GM12878 (cell line): ENCODE measurements around the gene MAD1L1. TPM values are rescaled to one million over a fixed set of nuclear protein-coding genes. Genes with fewer than 3 reads are reported as not detected.

Experiments used
- ATAC-seq: fragments of 200-7000 bp; cut with Tn5 transposase; 3 replicates; pipeline ENCODE4 v1.9.1; 2020; ENCODE audit warnings: mild to moderate bottlenecking, moderate library complexity
- BruUV-seq: library from RNA; stranded (reverse); fragments of 400-500 nt; replicated peaks from 2 replicates; lab custom pipeline; 2021; lab: Mats Ljungman, UMichigan
- CTCF ChIA-PET: fragments of 300-600 bp; sonication (Branson Sonifier 250); formaldehyde crosslinking; extraction: SDS; loops from one replicate; lab custom pipeline; 2021; ENCODE audit warnings: inconsistent platforms; lab: Yijun Ruan, JAX
- POLR2A ChIA-PET: fragments of 350-600 bp; formaldehyde crosslinking; extraction: SDS; loops from one replicate; lab custom pipeline; 2021; ENCODE audit warnings: inconsistent platforms; lab: Charles Lee
- RAD21 ChIA-PET: fragments of 300-600 bp; sonication (Branson Sonifier 250); formaldehyde crosslinking; loops from one replicate; lab custom pipeline; 2023; ENCODE audit warnings: antibody characterized with exemption; ENCODE audit not compliant: unreplicated experiment; lab: Charles Lee
- SMC1A ChIA-PET: fragments of 300-600 bp; sonication (Branson Sonifier 250); formaldehyde crosslinking; loops from one replicate; lab custom pipeline; 2023; ENCODE audit not compliant: unreplicated experiment, uncharacterized antibody; lab: Charles Lee
- DNase-seq: peaks from one replicate; pipeline ENCODE4 v3.0.0-alpha.2; 2011; ENCODE audit warnings: low read depth, low spot score
- FAIRE-seq: peaks from 3 replicates; lab custom pipeline; 2011; peaks lifted over from hg19 to GRCh38; lab: Jason Lieb, UNC
- H2AFZ ChIP-seq: 2 replicates; pipeline ENCODE4 v1.6.0; 2011; ENCODE audit warnings: low read depth, low read length, control low read depth; ENCODE audit not compliant: control insufficient read depth
- H3K27ac ChIP-seq: 2 replicates; pipeline ENCODE4 v1.5.1; 2011; ENCODE audit warnings: control low read depth; ENCODE audit not compliant: control insufficient read depth, insufficient read depth
- H3K27me3 ChIP-seq, 2 experiments: replicated peaks in 1 of 2; 2 replicates each; pipeline versions ENCODE4 v1.6.0 to v1.6.1; 2011; ENCODE audit warnings: low read length in 1 of 2; ENCODE audit not compliant: control insufficient read depth in 2 of 2, insufficient read depth in 2 of 2
- H3K36me3 ChIP-seq, 2 experiments: 2 replicates each; pipeline ENCODE4 v1.5.1; 2011; ENCODE audit warnings: low read length in 1 of 2; ENCODE audit not compliant: control insufficient read depth in 2 of 2, insufficient read depth in 2 of 2
- H3K4me1 ChIP-seq: 2 replicates; pipeline ENCODE4 v1.6.1; 2011; ENCODE audit warnings: mild to moderate bottlenecking, low read length, moderate library complexity, mixed read lengths; ENCODE audit not compliant: control insufficient read depth, insufficient read depth
- H3K4me2 ChIP-seq: 2 replicates; pipeline ENCODE4 v1.6.0; 2011; ENCODE audit warnings: control low read depth; ENCODE audit not compliant: control insufficient read depth, insufficient read depth
- H3K4me3 ChIP-seq: fragments of 200-600 bp; sonication (generic); 2 replicates; pipeline ENCODE4 v1.5.1; 2016
- H3K79me2 ChIP-seq: 2 replicates; pipeline ENCODE4 v1.6.0; 2011; ENCODE audit warnings: low read length; ENCODE audit not compliant: control insufficient read depth, insufficient read depth
- H3K9ac ChIP-seq: 2 replicates; pipeline ENCODE4 v1.8.0; 2011; ENCODE audit warnings: low read length, control low read depth, mixed read lengths; ENCODE audit not compliant: control insufficient read depth, insufficient read depth
- H3K9me3 ChIP-seq: replicated peaks from 3 replicates; pipeline ENCODE4 v1.5.1; 2011; ENCODE audit warnings: mild to moderate bottlenecking, low read length; ENCODE audit not compliant: control insufficient read depth, insufficient read depth
- H4K20me1 ChIP-seq: 2 replicates; pipeline ENCODE4 v1.6.0; 2011; ENCODE audit not compliant: control insufficient read depth, insufficient read depth
- BCL11A ChIP-seq: IDR thresholded peaks from 2 replicates; pipeline ENCODE4 v1.6.1; 2011; ENCODE audit warnings: low read depth, low read length
- EZH2 ChIP-seq: IDR thresholded peaks from 2 replicates; pipeline ENCODE4 v1.6.1; 2012; ENCODE audit warnings: low read depth, mild to moderate bottlenecking, control low read depth, inconsistent platforms, low read length, borderline replicate concordance; ENCODE audit not compliant: control insufficient read depth
- GABPA ChIP-seq: IDR thresholded peaks from 2 replicates; pipeline ENCODE4 v1.6.1; 2014; ENCODE audit warnings: antibody characterized with exemption, low read depth, mild to moderate bottlenecking, inconsistent platforms
- HDAC2 ChIP-seq: fragments of 200-600 bp; sonication (generic); IDR thresholded peaks from 2 replicates; pipeline ENCODE4 v1.6.1; 2017
- HDAC6 ChIP-seq: fragments of 200-600 bp; sonication (generic); IDR thresholded peaks from one replicate; pipeline ENCODE4 v1.8.0; 2017; ENCODE audit warnings: antibody characterized with exemption; ENCODE audit not compliant: unreplicated experiment
- KLF5 ChIP-seq: fragments of 450-650 bp; IDR thresholded peaks from 2 replicates; pipeline ENCODE4 v1.6.1; 2014; ENCODE audit warnings: mild to moderate bottlenecking; ENCODE audit not compliant: partially characterized antibody
- NFXL1 ChIP-seq: fragments of 450-650 bp; IDR thresholded peaks from 2 replicates; pipeline ENCODE4 v1.6.1; 2017; ENCODE audit warnings: antibody characterized with exemption, mild to moderate bottlenecking, borderline replicate concordance
- POLR2AphosphoS2 ChIP-seq: IDR thresholded peaks from 2 replicates; pipeline ENCODE4 v1.6.1; 2011; ENCODE audit warnings: low read depth, mild to moderate bottlenecking, low read length, improper control_type of control experiment, moderate library complexity
- SRF ChIP-seq, 2 experiments: IDR thresholded peaks; 2 replicates each; pipeline ENCODE4 v1.6.1; 2011; ENCODE audit warnings: low read depth in 2 of 2, low read length in 2 of 2, mild to moderate bottlenecking in 1 of 2, moderate library complexity in 1 of 2
- TBL1XR1 ChIP-seq: IDR thresholded peaks from 2 replicates; pipeline ENCODE4 v1.6.1; 2012; ENCODE audit warnings: low read depth, low read length, improper control_type of control experiment
- TCF12 ChIP-seq: IDR thresholded peaks from 2 replicates; pipeline ENCODE4 v1.6.1; 2011; ENCODE audit warnings: low read depth, mild to moderate bottlenecking, low read length
- TCF3 ChIP-seq: IDR thresholded peaks from 2 replicates; pipeline ENCODE4 v1.6.1; 2012; ENCODE audit warnings: low read depth, mild to moderate bottlenecking, low read length, borderline replicate concordance; ENCODE audit not compliant: insufficient read depth
- WGBS: methylation state at CpG from one replicate; pipeline ENCODE4 v1.1.6; 2016; ENCODE audit warnings: low lambda C conversion rate; ENCODE audit not compliant: insufficient replicate concordance, insufficient coverage; ENCODE audit errors: missing lambda C conversion rate; 5-methylcytosine and 5-hydroxymethylcytosine counted together
- in situ Hi-C: fragments of 300-500 bp; cut with MboI; formaldehyde crosslinking; loops from 9 replicates; pipeline ENCODE4 v1.14.3; 2018; ENCODE audit warnings: mixed read lengths
- intact Hi-C: fragments of 100-400 bp; cut with micrococcal nuclease; formaldehyde crosslinking; loops from one replicate; pipeline ENCODE4 v1.14.2; 2022; ENCODE audit not compliant: unreplicated experiment
- polyA plus RNA-seq, 11 experiments: library from polyadenylated mRNA; depleted of rRNA in 4 of 11; unstranded in 6 of 11; stranded (reverse) in 5 of 11; fragments of >200 nt; fragmentation: Nextera tagmentation in 4 of 11; fragmentation: Illumina TruSeq in 1 of 11; extraction: Ambion mirVana in 4 of 11; extraction: Trizol in 1 of 11; gene quantifications; 1 replicate in 1 of 11; 2 replicates in 10 of 11; pipeline versions ENCODE4 v1.2.1 to v1.2.3, GENCODE V29; 2011 to 2016; ENCODE audit warnings: inconsistent platforms in 2 of 11, missing spikeins in 2 of 11, low read depth in 1 of 11
- total RNA-seq, 4 experiments: library from RNA; depleted of rRNA in 3 of 4; stranded (reverse); fragments of >200 nt in 3 of 4; fragmentation: Illumina TruSeq in 1 of 4; extraction: Trizol in 1 of 4; gene quantifications; 2 replicates each; pipeline versions ENCODE4 v1.2.1 to v1.2.3, GENCODE V29; 2013 to 2021
- TF ChIP-seq, protein P1 (sequence below): fragments of 450-650 bp; IDR thresholded peaks from 2 replicates; pipeline ENCODE4 v1.6.1; 2016; ENCODE audit warnings: mild to moderate bottlenecking, moderate library complexity, borderline replicate concordance
- TF ChIP-seq, protein P2 (sequence below): IDR thresholded peaks from 2 replicates; pipeline ENCODE4 v1.6.1; 2012; ENCODE audit warnings: low read length, inconsistent platforms
- TF ChIP-seq, protein P3 (sequence below): fragments of 450-650 bp; IDR thresholded peaks from 2 replicates; pipeline ENCODE4 v1.6.1; 2018; ENCODE audit warnings: borderline replicate concordance, mild to moderate bottlenecking; ENCODE audit not compliant: partially characterized antibody
- TF ChIP-seq, protein P4 (sequence below): fragments of 450-650 bp; IDR thresholded peaks from 2 replicates; pipeline ENCODE4 v1.6.1; 2016; ENCODE audit warnings: mild to moderate bottlenecking

Gene MAD1L1
- total and polyA plus RNA-seq, 10 of the 15 experiments (the other 5 are each of a cell fraction or from before 2014, with no cell fraction given) = 2.2 to 76.8 (median 38.3) TPM

DNA sequence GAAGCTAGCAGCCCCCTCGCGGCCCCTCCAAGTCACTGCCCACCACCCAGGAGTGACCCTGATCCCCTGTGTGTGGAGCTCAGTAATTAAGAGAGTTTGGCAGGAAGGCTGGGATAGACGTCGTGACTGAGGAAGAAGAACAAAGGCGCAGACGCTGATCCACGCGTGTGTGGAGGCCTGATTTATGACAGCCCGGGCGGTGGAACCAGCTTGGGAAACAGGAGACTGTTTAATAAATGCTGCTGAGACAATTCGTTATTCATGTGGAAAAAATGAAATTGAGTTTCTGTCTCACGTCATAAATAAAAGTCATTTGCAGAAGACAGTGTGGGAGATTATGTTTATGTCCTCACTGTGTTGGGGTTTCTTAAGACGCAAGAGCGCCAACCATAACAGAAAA is 431.8 kb downstream of the MAD1L1 start:
- intact Hi-C loops = no loop called here
- WGBS = 83% methylated on average over 14 of the region's 14 CpGs
- TF ChIP-seq HDAC6 = no peak
- TF ChIP-seq BCL11A = no peak
- TF ChIP-seq, protein P1, sequence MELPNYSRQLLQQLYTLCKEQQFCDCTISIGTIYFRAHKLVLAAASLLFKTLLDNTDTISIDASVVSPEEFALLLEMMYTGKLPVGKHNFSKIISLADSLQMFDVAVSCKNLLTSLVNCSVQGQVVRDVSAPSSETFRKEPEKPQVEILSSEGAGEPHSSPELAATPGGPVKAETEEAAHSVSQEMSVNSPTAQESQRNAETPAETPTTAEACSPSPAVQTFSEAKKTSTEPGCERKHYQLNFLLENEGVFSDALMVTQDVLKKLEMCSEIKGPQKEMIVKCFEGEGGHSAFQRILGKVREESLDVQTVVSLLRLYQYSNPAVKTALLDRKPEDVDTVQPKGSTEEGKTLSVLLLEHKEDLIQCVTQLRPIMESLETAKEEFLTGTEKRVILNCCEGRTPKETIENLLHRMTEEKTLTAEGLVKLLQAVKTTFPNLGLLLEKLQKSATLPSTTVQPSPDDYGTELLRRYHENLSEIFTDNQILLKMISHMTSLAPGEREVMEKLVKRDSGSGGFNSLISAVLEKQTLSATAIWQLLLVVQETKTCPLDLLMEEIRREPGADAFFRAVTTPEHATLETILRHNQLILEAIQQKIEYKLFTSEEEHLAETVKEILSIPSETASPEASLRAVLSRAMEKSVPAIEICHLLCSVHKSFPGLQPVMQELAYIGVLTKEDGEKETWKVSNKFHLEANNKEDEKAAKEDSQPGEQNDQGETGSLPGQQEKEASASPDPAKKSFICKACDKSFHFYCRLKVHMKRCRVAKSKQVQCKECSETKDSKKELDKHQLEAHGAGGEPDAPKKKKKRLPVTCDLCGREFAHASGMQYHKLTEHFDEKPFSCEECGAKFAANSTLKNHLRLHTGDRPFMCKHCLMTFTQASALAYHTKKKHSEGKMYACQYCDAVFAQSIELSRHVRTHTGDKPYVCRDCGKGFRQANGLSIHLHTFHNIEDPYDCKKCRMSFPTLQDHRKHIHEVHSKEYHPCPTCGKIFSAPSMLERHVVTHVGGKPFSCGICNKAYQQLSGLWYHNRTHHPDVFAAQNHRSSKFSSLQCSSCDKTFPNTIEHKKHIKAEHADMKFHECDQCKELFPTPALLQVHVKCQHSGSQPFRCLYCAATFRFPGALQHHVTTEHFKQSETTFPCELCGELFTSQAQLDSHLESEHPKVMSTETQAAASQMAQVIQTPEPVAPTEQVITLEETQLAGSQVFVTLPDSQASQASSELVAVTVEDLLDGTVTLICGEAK = no peak
- no peak for TF ChIP-seq KLF5
- TF ChIP-seq TCF12 = no peak
- TF ChIP-seq, protein P2, sequence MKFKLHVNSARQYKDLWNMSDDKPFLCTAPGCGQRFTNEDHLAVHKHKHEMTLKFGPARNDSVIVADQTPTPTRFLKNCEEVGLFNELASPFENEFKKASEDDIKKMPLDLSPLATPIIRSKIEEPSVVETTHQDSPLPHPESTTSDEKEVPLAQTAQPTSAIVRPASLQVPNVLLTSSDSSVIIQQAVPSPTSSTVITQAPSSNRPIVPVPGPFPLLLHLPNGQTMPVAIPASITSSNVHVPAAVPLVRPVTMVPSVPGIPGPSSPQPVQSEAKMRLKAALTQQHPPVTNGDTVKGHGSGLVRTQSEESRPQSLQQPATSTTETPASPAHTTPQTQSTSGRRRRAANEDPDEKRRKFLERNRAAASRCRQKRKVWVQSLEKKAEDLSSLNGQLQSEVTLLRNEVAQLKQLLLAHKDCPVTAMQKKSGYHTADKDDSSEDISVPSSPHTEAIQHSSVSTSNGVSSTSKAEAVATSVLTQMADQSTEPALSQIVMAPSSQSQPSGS = no peak
- no peak for TF ChIP-seq TCF3
- TF ChIP-seq EZH2 = no peak
- TF ChIP-seq SRF (IDR thresholded peaks at IDR 0.05; ENCODE audit: low read depth in 2 of 2, low read length in 2 of 2) = no peak
- TF ChIP-seq, protein P3, sequence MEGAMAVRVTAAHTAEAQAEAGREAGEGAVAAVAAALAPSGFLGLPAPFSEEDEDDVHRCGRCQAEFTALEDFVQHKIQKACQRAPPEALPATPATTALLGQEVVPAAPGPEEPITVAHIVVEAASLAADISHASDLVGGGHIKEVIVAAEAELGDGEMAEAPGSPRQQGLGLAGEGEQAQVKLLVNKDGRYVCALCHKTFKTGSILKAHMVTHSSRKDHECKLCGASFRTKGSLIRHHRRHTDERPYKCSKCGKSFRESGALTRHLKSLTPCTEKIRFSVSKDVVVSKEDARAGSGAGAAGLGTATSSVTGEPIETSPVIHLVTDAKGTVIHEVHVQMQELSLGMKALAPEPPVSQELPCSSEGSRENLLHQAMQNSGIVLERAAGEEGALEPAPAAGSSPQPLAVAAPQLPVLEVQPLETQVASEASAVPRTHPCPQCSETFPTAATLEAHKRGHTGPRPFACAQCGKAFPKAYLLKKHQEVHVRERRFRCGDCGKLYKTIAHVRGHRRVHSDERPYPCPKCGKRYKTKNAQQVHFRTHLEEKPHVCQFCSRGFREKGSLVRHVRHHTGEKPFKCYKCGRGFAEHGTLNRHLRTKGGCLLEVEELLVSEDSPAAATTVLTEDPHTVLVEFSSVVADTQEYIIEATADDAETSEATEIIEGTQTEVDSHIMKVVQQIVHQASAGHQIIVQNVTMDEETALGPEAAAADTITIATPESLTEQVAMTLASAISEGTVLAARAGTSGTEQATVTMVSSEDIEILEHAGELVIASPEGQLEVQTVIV = no peak
- TF ChIP-seq GABPA = no peak
- no peak for TF ChIP-seq POLR2AphosphoS2
- no peak for TF ChIP-seq TBL1XR1
- TF ChIP-seq HDAC2 = no peak
- TF ChIP-seq, protein P4, sequence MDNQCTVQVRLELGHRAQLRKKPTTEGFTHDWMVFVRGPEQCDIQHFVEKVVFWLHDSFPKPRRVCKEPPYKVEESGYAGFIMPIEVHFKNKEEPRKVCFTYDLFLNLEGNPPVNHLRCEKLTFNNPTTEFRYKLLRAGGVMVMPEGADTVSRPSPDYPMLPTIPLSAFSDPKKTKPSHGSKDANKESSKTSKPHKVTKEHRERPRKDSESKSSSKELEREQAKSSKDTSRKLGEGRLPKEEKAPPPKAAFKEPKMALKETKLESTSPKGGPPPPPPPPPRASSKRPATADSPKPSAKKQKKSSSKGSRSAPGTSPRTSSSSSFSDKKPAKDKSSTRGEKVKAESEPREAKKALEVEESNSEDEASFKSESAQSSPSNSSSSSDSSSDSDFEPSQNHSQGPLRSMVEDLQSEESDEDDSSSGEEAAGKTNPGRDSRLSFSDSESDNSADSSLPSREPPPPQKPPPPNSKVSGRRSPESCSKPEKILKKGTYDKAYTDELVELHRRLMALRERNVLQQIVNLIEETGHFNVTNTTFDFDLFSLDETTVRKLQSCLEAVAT = no peak
- no peak for TF ChIP-seq NFXL1

More for the DNA sequence above, 431.8 kb downstream of the MAD1L1 start:
- ChIA-PET POLR2A (no interaction called here), SMC1A (no interaction called here), CTCF (no interaction called here), RAD21 (no interaction called here)
- DNase-seq = no peak
- H3K9me3 ChIP-seq = no peaks in the 10 kb centered on the region; the same call in 2 of the 3 replicates
- no peak overlapping the region for H3K9ac ChIP-seq
- H2AFZ ChIP-seq = no peak overlapping the region
- no peaks in the 10 kb centered on the region for H3K4me1 ChIP-seq
- ATAC-seq = no peak
- FAIRE-seq = no peak
- H3K27me3 ChIP-seq = no peaks in the 10 kb centered on the region
- BruUV-seq = no TSS peak
- in situ Hi-C loops = no loop called here
- H3K4me2 ChIP-seq = no peak overlapping the region
- H3K4me3 ChIP-seq = no peak overlapping the region
- H3K36me3 ChIP-seq = no peaks in the 10 kb centered on the region
- H4K20me1 ChIP-seq = no peaks in the 10 kb centered on the region
- no peak overlapping the region for H3K27ac ChIP-seq
- H3K79me2 ChIP-seq = no peaks in the 10 kb centered on the region
